AG04449 (cell line): Measurements from ENCODE around the gene LPCAT1.

Source experiments
- CTCF ChIA-PET: fragments of 350-600 bp; formaldehyde crosslinking; extraction: SDS; loops from one replicate; lab custom pipeline; 2021; ENCODE audit warnings: antibody characterized with exemption; lab: Yijun Ruan, JAX
- POLR2A ChIA-PET: fragments of 400-600, 350-600 bp; formaldehyde crosslinking; extraction: SDS; loops from one replicate; lab custom pipeline; 2020; ENCODE audit warnings: antibody characterized with exemption, inconsistent platforms; lab: Yijun Ruan, JAX
- DNase-seq: peaks from one replicate; pipeline ENCODE4 v3.0.0-alpha.2; 2010; ENCODE audit warnings: low read depth, low spot score
- H3K4me3 ChIP-seq: 2 replicates; pipeline ENCODE4 v1.5.1; 2011; ENCODE audit warnings: low read depth, mild to moderate bottlenecking, control low read depth, low read length
- CTCF ChIP-seq: IDR thresholded peaks from one replicate; pipeline ENCODE4 v1.5.1; 2011; ENCODE audit warnings: mild to moderate bottlenecking, moderate library complexity, low read length, control low read depth, inconsistent platforms; ENCODE audit not compliant: insufficient read depth; ENCODE audit errors: missing control alignments

The LPCAT1 gene

GRCh38 chr5:1526190-1526631 is 2.5 kb upstream of the LPCAT1 start:
- H3K4me3 ChIP-seq: no peak overlapping the region
- no peak for DNase-seq
- POLR2A ChIA-PET: no interaction called here
- CTCF ChIA-PET: no interaction called here
- no peak for TF ChIP-seq CTCF

GRCh38 chr5:1525624-1526189 is 1.9 kb upstream of the LPCAT1 start:
- ChIA-PET POLR2A (no interaction called here), CTCF (no interaction called here)
- no peak for TF ChIP-seq CTCF
- DNase-seq: no peak
- H3K4me3 ChIP-seq: no peak overlapping the region

- no peak for DNase-seq
- H3K4me3 ChIP-seq: no peak overlapping the region
- TF ChIP-seq CTCF: no peak
- ChIA-PET CTCF (interaction anchor here (1.1 kb wide), 1 partner anchor 22 kb away, joined by 3 read pairs; no protein-coding TSS in a partner anchor), POLR2A (no interaction called here)
These were observed 1.3 kb upstream of the LPCAT1 start for GRCh38 chr5:1524799-1525623.

- ChIA-PET POLR2A (interaction anchor here (1.0 kb wide), 1 partner anchor 31 kb away, joined by 3 read pairs; no protein-coding TSS in a partner anchor), CTCF (interaction anchor here (1.1 to 1.4 kb wide), 2 partner anchors 12 to 21 kb away, joined by 3 to 5 read pairs; no protein-coding TSS in a partner anchor)
- no peak for DNase-seq
- H3K4me3 ChIP-seq: peak overlapping the region; percentile 60
- no peak for TF ChIP-seq CTCF
These were observed 680 bp upstream of the LPCAT1 start for GRCh38 chr5:1524481-1524798.

GRCh38 chr5:1523480-1523792 is 324 bp downstream of the LPCAT1 start:
- H3K4me3 ChIP-seq: peak overlapping the region; percentile 69
- no peak for DNase-seq
- ChIA-PET POLR2A (no interaction called here), CTCF (interaction anchor here (1.1 to 1.4 kb wide), 2 partner anchors 13 to 20 kb away, joined by 3 to 5 read pairs; no protein-coding TSS in a partner anchor)
- no peak for TF ChIP-seq CTCF
